B cell (primary cell): Measurements from ENCODE around the gene NFATC1. TPM values are rescaled to one million over a fixed set of nuclear protein-coding genes. Genes with fewer than 3 reads are reported as not detected.

Experiments used
- ATAC-seq: fragments of 200-7000 bp; cut with Tn5 transposase; one replicate; pipeline ENCODE4 v1.10.0; 2021; ENCODE audit warnings: low read depth, mild to moderate bottlenecking, moderate number of reproducible peaks, moderate library complexity
- CTCF ChIA-PET: fragments of 350-600 bp; sonication (Branson Sonifier 250); formaldehyde crosslinking; loops from one replicate; lab custom pipeline; 2021; ENCODE audit warnings: antibody characterized with exemption, inconsistent platforms; lab: Charles Lee
- POLR2A ChIA-PET: fragments of 350-600 bp; sonication (Branson Sonifier 250); formaldehyde crosslinking; loops from one replicate; lab custom pipeline; 2021; ENCODE audit warnings: antibody characterized with exemption; lab: Charles Lee
- DNase-seq: peaks from one replicate; pipeline ENCODE4 v3.0.0; 2013
- H2AFZ ChIP-seq: 2 replicates; pipeline ENCODE4 v1.6.1; 2012; ENCODE audit warnings: mild to moderate bottlenecking, low read depth, low read length; ENCODE audit not compliant: insufficient read depth, poor library complexity, severe bottlenecking
- H3K27ac ChIP-seq, 2 donors: 1 replicate in 1 of 2; 2 replicates in 1 of 2; pipeline ENCODE4 v1.5.1; 2012 to 2013; ENCODE audit warnings: low read length in 2 of 2, mild to moderate bottlenecking in 2 of 2, moderate library complexity in 1 of 2
- H3K27me3 ChIP-seq, 4 experiments: fragments of 200-600 bp in 1 of 4; sonication (generic) in 1 of 4; replicated peaks in 1 of 4; 1 replicate in 2 of 4; 2 replicates in 2 of 4; pipeline versions ENCODE4 v1.6.1 to v1.7.0; 2013 to 2016; ENCODE audit warnings: low read length in 3 of 4, mild to moderate bottlenecking in 2 of 4, mixed read lengths in 1 of 4, moderate library complexity in 1 of 4; ENCODE audit not compliant: insufficient read depth in 4 of 4, control insufficient read depth in 3 of 4; ENCODE audit errors: control extremely low read depth in 1 of 4
- H3K36me3 ChIP-seq, 2 experiments: replicated peaks in 1 of 2; 1 replicate in 1 of 2; 2 replicates in 1 of 2; pipeline versions ENCODE4 v1.6.1 to v1.7.1; 2013; ENCODE audit warnings: low read length in 1 of 2; ENCODE audit not compliant: insufficient read depth in 2 of 2, control insufficient read depth in 1 of 2; ENCODE audit errors: control extremely low read depth in 1 of 2, extremely low read depth in 1 of 2
- H3K4me1 ChIP-seq, 2 donors: fragments of 200-600 bp in 1 of 2; sonication (generic) in 1 of 2; 1 replicate in 1 of 2; 2 replicates in 1 of 2; pipeline versions ENCODE4 v1.5.1 to v1.6.1; 2013 to 2017; ENCODE audit warnings: low read length in 2 of 2; ENCODE audit not compliant: control insufficient read depth in 2 of 2, insufficient read depth in 2 of 2
- H3K4me2 ChIP-seq: replicated peaks from 2 replicates; pipeline ENCODE3; 2012; ENCODE audit warnings: mild to moderate bottlenecking, low read depth, low read length; ENCODE audit not compliant: poor library complexity, severe bottlenecking
- H3K4me3 ChIP-seq, 5 experiments: fragments of 200-600 bp in 1 of 5; sonication (generic) in 1 of 5; 1 replicate in 3 of 5; 2 replicates in 2 of 5; pipeline versions ENCODE4 v1.5.1 to v1.7.0; 2011 to 2016; ENCODE audit warnings: low read length in 4 of 5, mild to moderate bottlenecking in 4 of 5, low read depth in 2 of 5, control low read depth in 1 of 5, moderate library complexity in 1 of 5; ENCODE audit not compliant: insufficient read depth in 1 of 5; ENCODE audit errors: control extremely low read depth in 1 of 5, extremely low read depth in 1 of 5
- H3K79me2 ChIP-seq: fragments of 200-600 bp; sonication (generic); one replicate; pipeline ENCODE4 v1.6.0; 2016; ENCODE audit warnings: low read length; ENCODE audit not compliant: control insufficient read depth, insufficient read depth
- H3K9ac ChIP-seq: fragments of 200-600 bp; sonication (generic); 2 replicates; pipeline ENCODE4 v1.6.1; 2017; ENCODE audit warnings: mild to moderate bottlenecking, low read length, moderate library complexity
- H3K9me3 ChIP-seq, 3 donors: one replicate each; pipeline versions ENCODE4 v1.6.1 to v1.7.1; 2013; ENCODE audit warnings: low read length in 2 of 3; ENCODE audit not compliant: control insufficient read depth in 2 of 3, insufficient read depth in 1 of 3; ENCODE audit errors: control extremely low read depth in 1 of 3
- H4K20me1 ChIP-seq: 2 replicates; pipeline ENCODE4 v1.6.0; 2012; ENCODE audit warnings: mild to moderate bottlenecking, low read length; ENCODE audit not compliant: insufficient read depth, control insufficient read depth, poor library complexity, severe bottlenecking
- H3K27ac Mint-ChIP-seq: one replicate; pipeline ENCODE4 v1.8.0; 2021; ENCODE audit warnings: mixed read lengths
- H3K27me3 Mint-ChIP-seq: one replicate; pipeline ENCODE4 v1.8.0; 2021; ENCODE audit warnings: mixed read lengths
- H3K4me1 Mint-ChIP-seq: one replicate; pipeline ENCODE4 v1.8.0; 2021; ENCODE audit warnings: mixed read lengths
- H3K4me3 Mint-ChIP-seq: one replicate; pipeline ENCODE4 v1.8.0; 2021; ENCODE audit warnings: mixed read lengths
- H3K9me3 Mint-ChIP-seq: one replicate; pipeline ENCODE4 v1.8.0; 2022; ENCODE audit warnings: mixed read lengths; ENCODE audit not compliant: insufficient read depth
- CTCF ChIP-seq: fragments of 200-600 bp; IDR thresholded peaks from one replicate; pipeline ENCODE4 v1.8.0; 2022; ENCODE audit warnings: antibody characterized with exemption, mild to moderate bottlenecking
- EZH2 ChIP-seq: IDR thresholded peaks from 2 replicates; pipeline ENCODE4 v1.6.1; 2012; ENCODE audit warnings: borderline replicate concordance, low read depth, mild to moderate bottlenecking, moderate library complexity, low read length; ENCODE audit not compliant: insufficient read depth, poor library complexity, severe bottlenecking
- WGBS: methylation state at CpG from one replicate; pipeline ENCODE4 v1.1.5; 2013; ENCODE audit warnings: missing lambda C conversion rate; ENCODE audit not compliant: insufficient coverage; 5-methylcytosine and 5-hydroxymethylcytosine counted together
- intact Hi-C: fragments of 100-400 bp; cut with micrococcal nuclease; formaldehyde crosslinking; loops from one replicate; pipeline ENCODE4 v1.10.0; 2022
- polyA plus RNA-seq: library from polyadenylated mRNA; depleted of rRNA; stranded (reverse); fragments of >200 nt; gene quantifications from 2 replicates; pipeline ENCODE4 v1.2.3, GENCODE V29; 2012
- total RNA-seq, 2 donors: library from RNA; stranded (reverse); fragments of 120-200 nt in 1 of 2; gene quantifications; 1 replicate in 1 of 2; 2 replicates in 1 of 2; pipeline versions ENCODE4 v1.2.3 to v1.2.4, GENCODE V29; 2013 to 2022

Gene NFATC1
- total and polyA plus RNA-seq, 2 donors (not counting 1 experiment from before 2014, with no cell fraction given): 32.2 to 108 TPM

- intact Hi-C loops: no loop called here
- no peak for ATAC-seq
- ChIA-PET POLR2A (no interaction called here), CTCF (no interaction called here)
- Mint-ChIP-seq H3K4me3 (no peak overlapping the region), H3K27me3 (no peaks in the 10 kb centered on the region), H3K4me1 (no peaks in the 10 kb centered on the region), H3K27ac (no peak overlapping the region), H3K9me3 (no peaks in the 10 kb centered on the region)
- Histone ChIP-seq H3K4me3 (no peak overlapping the region), H4K20me1 (no peaks in the 10 kb centered on the region), H3K27me3 (no peaks in the 10 kb centered on the region), H3K79me2 (no peaks in the 10 kb centered on the region), H3K9me3 (peaks cover 0 to 14% (median 2%) of the 10 kb centered on the region in 3 donors), H3K36me3 (no peaks in the 10 kb centered on the region), H3K9ac (no peak overlapping the region), H3K27ac (no peak overlapping the region), H2AFZ (no peak overlapping the region), H3K4me2 (no peak overlapping the region), H3K4me1 (no peaks in the 10 kb centered on the region)
- no peak for DNase-seq
- WGBS: 71% methylated on average over 1 of the region's 5 CpGs
- TF ChIP-seq EZH2 (no peak), CTCF (no peak)
Observed at GRCh38 chr18:79560861-79561210, 165.1 kb downstream of the NFATC1 start.

- no peak overlapping the region for H2AFZ ChIP-seq
- intact Hi-C loops: no loop called here
- TF ChIP-seq EZH2 (no peak), CTCF (no peak)
- ATAC-seq: no peak
- no peak overlapping the region for H3K4me2 ChIP-seq
- POLR2A ChIA-PET: no interaction called here
- CTCF ChIA-PET: no interaction called here
- no peaks in the 10 kb centered on the region for H3K27me3 ChIP-seq
- H3K4me1 Mint-ChIP-seq: no peaks in the 10 kb centered on the region
- H4K20me1 ChIP-seq: no peaks in the 10 kb centered on the region
- H3K79me2 ChIP-seq: no peaks in the 10 kb centered on the region
- no peaks in the 10 kb centered on the region for H3K36me3 ChIP-seq
- H3K9me3 ChIP-seq: peaks cover 0 to 11% (median 2%) of the 10 kb centered on the region in 3 donors
- no peak overlapping the region for H3K4me3 Mint-ChIP-seq
- no peaks in the 10 kb centered on the region for H3K9me3 Mint-ChIP-seq
- no peak overlapping the region for H3K27ac Mint-ChIP-seq
- no peak overlapping the region for H3K9ac ChIP-seq
- DNase-seq: no peak
- WGBS: 90% methylated on average over 5 of the region's 6 CpGs
- no peak overlapping the region for H3K4me3 ChIP-seq
- H3K27me3 Mint-ChIP-seq: no peaks in the 10 kb centered on the region
- H3K27ac ChIP-seq: no peak overlapping the region
- no peaks in the 10 kb centered on the region for H3K4me1 ChIP-seq
Observed at GRCh38 chr18:79563949-79564348, 168.2 kb downstream of the NFATC1 start.
